Myocyte (in vitro differentiated cells): ENCODE results near the gene MAP1B. TPM values are rescaled to one million over a fixed set of nuclear protein-coding genes. Genes with fewer than 3 reads are reported as not detected.

Experiments used
- DNase-seq: peaks from one replicate; pipeline ENCODE4 v3.0.0-alpha.2; 2012; ENCODE audit warnings: low read depth
- total RNA-seq: library from RNA; depleted of rRNA; stranded (reverse); fragments of >200 nt; gene quantifications from 2 replicates; pipeline ENCODE4 v1.2.3, GENCODE V29; 2014

The MAP1B gene
- total RNA-seq, 1 donor from 2014 or later: 113 TPM

GRCh38 chr5:72096602-72097188, 10.6 kb upstream of the MAP1B start:
- peak; percentile 22 for DNase-seq

GRCh38 chr5:72101828-72102227, 5.4 kb upstream of the MAP1B start:
- no peak for DNase-seq

GRCh38 chr5:72106817-72107130, 501 bp upstream of the MAP1B start:
- DNase-seq: no peak

- DNase-seq: peak; percentile 52
These were observed 576 bp downstream of the MAP1B start for GRCh38 chr5:72107901-72108201.

GRCh38 chr5:72108202-72109061, 1.2 kb downstream of the MAP1B start:
- peak; percentile 80 for DNase-seq

- DNase-seq: no peak
These were observed 1.8 kb downstream of the MAP1B start for GRCh38 chr5:72109062-72109411.

- peak; percentile 20 for DNase-seq
These were observed 2.4 kb downstream of the MAP1B start for GRCh38 chr5:72109625-72110024.

- DNase-seq: no peak
These were observed 3.2 kb downstream of the MAP1B start for GRCh38 chr5:72110394-72111013.

- DNase-seq: no peak
These were observed 5.1 kb downstream of the MAP1B start for GRCh38 chr5:72112389-72112788.

GRCh38 chr5:72114629-72115028, 7.4 kb downstream of the MAP1B start:
- no peak for DNase-seq

GRCh38 chr5:72115296-72115695, 8.0 kb downstream of the MAP1B start:
- no peak for DNase-seq

- DNase-seq: no peak
These were observed 10.0 kb downstream of the MAP1B start for GRCh38 chr5:72117307-72117706.

GRCh38 chr5:72121052-72121779, 13.9 kb downstream of the MAP1B start:
- no peak for DNase-seq

GRCh38 chr5:72121780-72122445, 14.6 kb downstream of the MAP1B start:
- no peak for DNase-seq

- no peak for DNase-seq
These were observed 15.3 kb downstream of the MAP1B start for GRCh38 chr5:72122602-72123001.

GRCh38 chr5:72123764-72124376, 16.6 kb downstream of the MAP1B start:
- no peak for DNase-seq

- no peak for DNase-seq
These were observed 18.1 kb downstream of the MAP1B start for GRCh38 chr5:72125271-72125940.

GRCh38 chr5:72125941-72126620, 18.8 kb downstream of the MAP1B start:
- no peak for DNase-seq

GRCh38 chr5:72126796-72127195, 19.5 kb downstream of the MAP1B start:
- DNase-seq: no peak

GRCh38 chr5:72129725-72130124, 22.4 kb downstream of the MAP1B start:
- DNase-seq: no peak
